Measurements from ENCODE around the gene TAS2R10.

TAS2R10 gene

GRCh38 chr12:10779103-10779502 is 47.1 kb downstream of the TAS2R10 start:
- DNase-seq (ENCODE audit: low read depth in 2 of 2): no peak

All from stimulated activated CD8-positive, alpha-beta memory T cell treated with anti-CD3 and anti-CD28 coated beads, Interleukin-7, amount 100 ng/mL, for 1 hour (primary cell).